ENCODE measurements around the gene TBC1D2B. TPM values are rescaled to one million over a fixed set of nuclear protein-coding genes. Genes with fewer than 3 reads are reported as not detected.

TBC1D2B gene
- polyA plus RNA-seq, 1 donor from 2014 or later: 9.4 TPM

DNA sequence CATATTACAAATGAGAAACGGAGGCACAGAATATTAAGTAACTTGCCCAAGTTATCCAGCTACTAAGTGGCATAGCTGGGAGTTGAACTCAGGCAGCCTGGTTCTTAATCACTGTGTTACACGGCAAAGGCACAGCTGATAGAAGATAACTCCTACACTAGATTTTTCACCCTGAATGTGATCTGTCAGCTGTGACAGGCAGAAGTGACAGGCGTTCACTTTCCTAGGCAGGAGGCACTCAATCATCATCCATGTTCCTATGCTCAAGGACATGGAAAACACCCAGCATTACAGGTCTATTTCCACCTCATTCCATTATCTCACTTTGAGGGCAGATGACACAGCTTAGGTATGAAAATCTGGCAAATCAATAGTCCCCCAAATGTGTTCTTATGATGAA is 35.6 kb downstream of the TBC1D2B start:
- no peaks in the 10 kb centered on the region for H4K20me1 ChIP-seq (ENCODE audit: insufficient read depth)
- TF ChIP-seq CTCF (IDR thresholded peaks at IDR 0.05; ENCODE audit: poor library complexity, severe bottlenecking): no peak
- TF ChIP-seq SMC3 (conservative IDR thresholded peaks at IDR 0.05; ENCODE audit: poor library complexity): no peak
- TF ChIP-seq MXI1 (conservative IDR thresholded peaks at IDR 0.05; ENCODE audit: poor library complexity, severe bottlenecking): no peak
- TF ChIP-seq EP300 (conservative IDR thresholded peaks at IDR 0.05; ENCODE audit: poor library complexity, severe bottlenecking): peak; percentile 98
- TF ChIP-seq, protein P1, sequence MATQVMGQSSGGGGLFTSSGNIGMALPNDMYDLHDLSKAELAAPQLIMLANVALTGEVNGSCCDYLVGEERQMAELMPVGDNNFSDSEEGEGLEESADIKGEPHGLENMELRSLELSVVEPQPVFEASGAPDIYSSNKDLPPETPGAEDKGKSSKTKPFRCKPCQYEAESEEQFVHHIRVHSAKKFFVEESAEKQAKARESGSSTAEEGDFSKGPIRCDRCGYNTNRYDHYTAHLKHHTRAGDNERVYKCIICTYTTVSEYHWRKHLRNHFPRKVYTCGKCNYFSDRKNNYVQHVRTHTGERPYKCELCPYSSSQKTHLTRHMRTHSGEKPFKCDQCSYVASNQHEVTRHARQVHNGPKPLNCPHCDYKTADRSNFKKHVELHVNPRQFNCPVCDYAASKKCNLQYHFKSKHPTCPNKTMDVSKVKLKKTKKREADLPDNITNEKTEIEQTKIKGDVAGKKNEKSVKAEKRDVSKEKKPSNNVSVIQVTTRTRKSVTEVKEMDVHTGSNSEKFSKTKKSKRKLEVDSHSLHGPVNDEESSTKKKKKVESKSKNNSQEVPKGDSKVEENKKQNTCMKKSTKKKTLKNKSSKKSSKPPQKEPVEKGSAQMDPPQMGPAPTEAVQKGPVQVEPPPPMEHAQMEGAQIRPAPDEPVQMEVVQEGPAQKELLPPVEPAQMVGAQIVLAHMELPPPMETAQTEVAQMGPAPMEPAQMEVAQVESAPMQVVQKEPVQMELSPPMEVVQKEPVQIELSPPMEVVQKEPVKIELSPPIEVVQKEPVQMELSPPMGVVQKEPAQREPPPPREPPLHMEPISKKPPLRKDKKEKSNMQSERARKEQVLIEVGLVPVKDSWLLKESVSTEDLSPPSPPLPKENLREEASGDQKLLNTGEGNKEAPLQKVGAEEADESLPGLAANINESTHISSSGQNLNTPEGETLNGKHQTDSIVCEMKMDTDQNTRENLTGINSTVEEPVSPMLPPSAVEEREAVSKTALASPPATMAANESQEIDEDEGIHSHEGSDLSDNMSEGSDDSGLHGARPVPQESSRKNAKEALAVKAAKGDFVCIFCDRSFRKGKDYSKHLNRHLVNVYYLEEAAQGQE (IDR thresholded peaks at IDR 0.05; ENCODE audit: borderline replicate concordance): no peak
- TF ChIP-seq EZH2 (IDR thresholded peaks at IDR 0.05; ENCODE audit: borderline replicate concordance, insufficient read depth, low read length, poor library complexity, severe bottlenecking): no peak
- TF ChIP-seq RAD21 (conservative IDR thresholded peaks at IDR 0.05): no peak
- no peak for TF ChIP-seq TAF1 (IDR thresholded peaks at IDR 0.05; ENCODE audit: low read depth)
- peak; percentile 77 for TF ChIP-seq POLR2AphosphoS5 (IDR thresholded peaks at IDR 0.05)
- H2AFZ ChIP-seq (ENCODE audit: low read depth, low read length): no peak overlapping the region
- no peaks in the 10 kb centered on the region for H3K79me2 ChIP-seq (replicated peaks; ENCODE audit: insufficient read depth, low read length)
- H3K27me3 ChIP-seq (ENCODE audit: insufficient read depth, low read depth, low read length): no peaks in the 10 kb centered on the region
- H3K9ac ChIP-seq (ENCODE audit: low read length): no peak overlapping the region
- H3F3A ChIP-seq (ENCODE audit: insufficient read depth, low read length, poor library complexity, severe bottlenecking): no peaks in the 10 kb centered on the region
- H3K4me3 ChIP-seq (ENCODE audit: low read length): no peak overlapping the region
- no peaks in the 10 kb centered on the region for H3K9me3 ChIP-seq (ENCODE audit: low read length)
- no peaks in the 10 kb centered on the region for H3K9me2 ChIP-seq (ENCODE audit: insufficient read depth, low read length)
- H3K36me3 ChIP-seq (ENCODE audit: insufficient read depth, low read length): no peaks in the 10 kb centered on the region
- peak overlapping the region; percentile 61 for H3K27ac ChIP-seq (ENCODE audit: low read length)
- no peak overlapping the region for H3K4me2 ChIP-seq (ENCODE audit: low read length)

DNA sequence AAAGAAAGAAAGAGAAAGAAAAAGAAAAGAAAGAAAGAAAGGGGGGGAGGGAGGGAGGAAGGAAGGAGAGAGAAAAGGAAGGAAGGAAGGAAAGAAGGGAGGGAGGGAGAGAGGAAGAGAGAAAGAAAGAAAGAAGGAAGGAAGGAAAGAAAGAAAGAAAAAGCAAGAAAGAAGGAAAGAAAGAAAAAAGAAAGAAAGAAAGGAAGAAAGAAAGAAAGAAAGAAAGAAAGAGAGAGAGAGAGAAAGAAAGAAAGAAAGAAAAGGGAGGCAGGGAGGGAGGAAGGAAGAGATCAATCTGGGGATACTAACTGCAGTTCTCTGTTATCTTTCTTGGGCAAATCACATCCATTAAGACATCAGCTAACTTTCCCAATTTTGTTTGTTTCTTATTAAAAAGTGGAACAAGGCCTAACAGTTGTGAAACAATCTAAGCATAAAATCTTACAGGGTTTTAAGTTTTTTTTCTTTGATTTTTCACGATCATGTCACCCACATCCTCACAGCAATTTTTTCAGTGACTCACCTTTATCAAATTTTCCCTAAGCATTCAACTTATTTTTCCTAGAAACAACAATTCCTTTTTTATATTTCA is 36.8 kb downstream of the TBC1D2B start:
- no peak for TF ChIP-seq EP300 (conservative IDR thresholded peaks at IDR 0.05; ENCODE audit: poor library complexity, severe bottlenecking)
- TF ChIP-seq, protein P1 (IDR thresholded peaks at IDR 0.05; ENCODE audit: borderline replicate concordance): no peak
- TF ChIP-seq RAD21 (conservative IDR thresholded peaks at IDR 0.05): no peak
- no peak for TF ChIP-seq EZH2 (IDR thresholded peaks at IDR 0.05; ENCODE audit: borderline replicate concordance, insufficient read depth, low read length, poor library complexity, severe bottlenecking)
- no peak for TF ChIP-seq POLR2AphosphoS5 (IDR thresholded peaks at IDR 0.05)
- no peak for TF ChIP-seq CTCF (IDR thresholded peaks at IDR 0.05; ENCODE audit: poor library complexity, severe bottlenecking)
- TF ChIP-seq MXI1 (conservative IDR thresholded peaks at IDR 0.05; ENCODE audit: poor library complexity, severe bottlenecking): no peak
- no peak for TF ChIP-seq SMC3 (conservative IDR thresholded peaks at IDR 0.05; ENCODE audit: poor library complexity)
- no peak for TF ChIP-seq TAF1 (IDR thresholded peaks at IDR 0.05; ENCODE audit: low read depth)
- no peaks in the 10 kb centered on the region for H4K20me1 ChIP-seq (ENCODE audit: insufficient read depth)

More for the DNA sequence above, 36.8 kb downstream of the TBC1D2B start:
- Histone ChIP-seq H2AFZ (ENCODE audit: low read depth, low read length) (no peak overlapping the region), H3K4me2 (ENCODE audit: low read length) (no peak overlapping the region), H3F3A (ENCODE audit: insufficient read depth, low read length, poor library complexity, severe bottlenecking) (no peaks in the 10 kb centered on the region), H3K9ac (ENCODE audit: low read length) (no peak overlapping the region), H3K36me3 (ENCODE audit: insufficient read depth, low read length) (no peaks in the 10 kb centered on the region), H3K9me3 (ENCODE audit: low read length) (no peaks in the 10 kb centered on the region), H3K4me3 (ENCODE audit: low read length) (no peak overlapping the region), H3K79me2 (replicated peaks; ENCODE audit: insufficient read depth, low read length) (no peaks in the 10 kb centered on the region), H3K27me3 (ENCODE audit: insufficient read depth, low read depth, low read length) (no peaks in the 10 kb centered on the region), H3K9me2 (ENCODE audit: insufficient read depth, low read length) (no peaks in the 10 kb centered on the region), H3K27ac (ENCODE audit: low read length) (no peak overlapping the region)

Measured in neural cell (in vitro differentiated cells).